GM19193 (cell line): ENCODE results near the gene ZCWPW2.

Experiments used
- POLR2A ChIP-seq: IDR thresholded peaks from 4 replicates; pipeline ENCODE4 v1.6.1; 2011; ENCODE audit not compliant: insufficient read depth, insufficient read length; ENCODE audit errors: extremely low read depth

The ZCWPW2 gene, protein sequence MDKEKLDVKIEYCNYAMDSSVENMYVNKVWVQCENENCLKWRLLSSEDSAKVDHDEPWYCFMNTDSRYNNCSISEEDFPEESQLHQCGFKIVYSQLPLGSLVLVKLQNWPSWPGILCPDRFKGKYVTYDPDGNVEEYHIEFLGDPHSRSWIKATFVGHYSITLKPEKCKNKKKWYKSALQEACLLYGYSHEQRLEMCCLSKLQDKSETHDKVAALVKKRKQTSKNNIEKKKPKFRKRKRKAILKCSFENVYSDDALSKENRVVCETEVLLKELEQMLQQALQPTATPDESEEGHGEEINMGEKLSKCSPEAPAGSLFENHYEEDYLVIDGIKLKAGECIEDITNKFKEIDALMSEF

DNA sequence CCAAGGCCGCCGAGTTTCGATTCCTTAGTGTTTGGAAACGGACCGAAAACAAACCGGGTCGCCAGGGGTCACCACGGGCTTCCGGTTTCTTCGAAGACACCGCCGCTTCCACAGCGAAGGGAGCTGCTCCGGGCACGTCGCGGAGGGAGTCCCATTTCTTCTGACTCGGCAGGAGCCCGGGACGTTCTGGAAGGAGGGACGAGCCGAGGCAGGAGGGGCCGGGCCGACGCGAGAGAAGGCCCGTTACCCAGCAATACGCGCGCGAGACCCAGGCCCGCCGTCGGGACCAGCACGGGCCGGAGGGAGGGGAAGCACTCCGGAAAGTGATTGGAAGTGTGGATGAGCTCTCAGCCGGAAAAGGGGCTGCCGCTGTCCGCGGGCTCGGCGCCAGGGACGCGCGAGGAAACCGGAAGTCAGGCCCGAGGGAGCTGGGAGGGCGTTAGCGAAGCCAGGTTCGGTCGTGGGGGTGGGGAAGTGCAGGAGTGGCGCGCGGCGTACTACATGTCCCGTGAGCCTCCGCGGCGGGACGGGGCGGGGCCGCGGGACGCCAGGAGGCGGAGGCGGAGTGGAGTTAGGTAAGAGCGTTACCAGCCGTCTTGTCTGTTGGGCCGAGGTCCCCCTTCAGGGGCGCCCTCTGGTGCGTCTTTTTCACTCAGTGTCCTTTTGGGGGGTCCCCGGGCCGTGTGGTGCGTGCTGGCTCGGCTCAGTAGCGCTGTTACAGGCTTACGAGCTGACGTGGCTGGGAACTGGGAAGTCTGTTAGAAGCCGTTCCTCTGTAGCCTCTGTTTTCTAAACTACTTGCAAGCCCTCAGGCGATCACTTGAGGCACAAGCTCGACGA, at the start of gene ZCWPW2, which contains the start of gene AZI2:
Gene ZCWPW2 (plus strand): TSS at position 93 of the 840 bp plus-strand sequence. CDS start 64,348 bp downstream, outside the sequence.
Gene AZI2 (minus strand): TSS at position 196 of the 840 bp plus-strand sequence. CDS start 8,207 bp downstream, outside the sequence.
- peak; percentile 71 for TF ChIP-seq POLR2A

DNA sequence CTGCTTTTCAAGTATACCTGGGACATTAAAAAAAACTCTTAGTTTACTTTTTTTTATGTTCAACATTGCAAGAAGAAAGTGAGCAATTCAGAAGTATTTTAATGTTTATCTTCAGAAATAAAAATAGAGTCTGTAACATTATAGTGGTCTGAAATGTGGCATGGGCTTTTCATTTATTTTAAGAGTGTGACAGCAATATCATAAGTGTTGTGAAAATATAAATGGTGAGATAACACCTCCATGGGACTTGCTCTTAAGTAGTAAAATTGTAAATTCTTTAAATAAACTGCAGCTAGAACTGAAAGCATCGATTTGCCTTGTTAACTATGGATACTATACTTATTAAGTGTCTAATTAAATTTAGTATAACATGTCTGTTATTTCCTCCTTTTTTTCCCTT, 48.8 kb upstream of the ZCWPW2 start:
- TF ChIP-seq POLR2A = no peak

DNA sequence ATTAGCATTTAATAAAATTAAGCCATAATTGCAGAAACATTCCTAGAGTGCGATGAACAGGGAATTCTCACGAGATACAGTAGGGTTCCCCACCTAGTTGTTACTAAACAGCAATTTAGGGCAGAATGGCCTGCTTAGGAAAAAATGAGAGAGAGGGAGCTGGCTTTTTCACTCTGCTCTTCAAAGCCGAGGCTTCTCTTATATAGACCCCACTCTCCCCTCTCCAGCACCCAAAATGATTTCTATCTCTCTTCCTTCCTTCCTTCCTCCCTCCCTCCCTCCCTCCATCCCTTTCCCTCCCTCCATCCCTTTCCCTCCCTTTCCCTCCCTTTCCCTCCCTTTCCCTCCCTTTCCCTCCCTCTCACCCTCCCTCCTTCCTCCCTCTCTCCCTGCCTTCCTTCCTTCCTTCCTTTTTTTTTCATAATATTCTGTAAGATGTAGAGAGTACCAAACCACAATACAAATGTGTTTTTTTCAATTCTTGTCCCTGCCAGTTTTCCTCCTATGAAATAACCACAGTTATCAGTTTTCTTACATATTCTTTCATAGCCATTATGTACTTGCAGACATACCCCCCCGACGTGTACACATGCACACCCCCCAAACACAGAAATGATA, 48.1 kb upstream of the ZCWPW2 start:
- TF ChIP-seq POLR2A = no peak

DNA sequence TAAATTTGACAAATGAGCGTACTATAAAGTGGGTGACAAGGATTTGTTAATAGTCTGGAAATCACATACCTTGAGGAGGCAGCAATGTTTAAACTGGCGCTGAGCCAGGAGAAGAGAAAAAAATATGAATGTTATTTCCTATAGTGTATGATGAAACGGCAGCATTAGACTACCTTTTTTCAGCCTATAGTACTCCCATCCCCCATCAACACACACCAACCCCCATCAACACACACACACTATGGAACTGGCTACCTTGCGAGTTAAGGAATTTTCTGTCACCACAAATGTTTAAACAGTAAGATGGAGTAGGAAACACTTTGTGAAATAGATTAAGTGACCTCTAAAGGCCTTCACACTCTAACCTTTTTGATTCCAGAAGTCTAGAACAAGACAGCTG, 46.8 kb upstream of the ZCWPW2 start:
- no peak for TF ChIP-seq POLR2A

DNA sequence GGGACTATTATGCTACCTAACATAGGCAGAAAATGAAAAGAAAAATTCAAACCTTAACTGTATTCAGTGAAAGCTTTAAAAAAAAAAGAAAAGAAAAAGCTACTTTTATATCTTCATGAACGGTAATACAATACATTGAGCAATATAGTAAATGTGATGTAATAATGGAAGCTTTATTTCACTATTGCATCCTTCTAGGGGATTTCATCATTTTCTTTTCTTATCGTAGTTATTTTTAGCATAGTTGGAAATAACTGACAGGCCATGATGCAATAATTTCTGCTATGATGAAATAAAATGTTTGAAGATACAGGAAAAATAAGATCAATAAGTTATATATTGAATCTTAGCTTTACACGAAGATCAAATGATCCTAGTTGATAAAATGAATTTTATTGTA, 40.3 kb upstream of the ZCWPW2 start:
- TF ChIP-seq POLR2A = no peak

DNA sequence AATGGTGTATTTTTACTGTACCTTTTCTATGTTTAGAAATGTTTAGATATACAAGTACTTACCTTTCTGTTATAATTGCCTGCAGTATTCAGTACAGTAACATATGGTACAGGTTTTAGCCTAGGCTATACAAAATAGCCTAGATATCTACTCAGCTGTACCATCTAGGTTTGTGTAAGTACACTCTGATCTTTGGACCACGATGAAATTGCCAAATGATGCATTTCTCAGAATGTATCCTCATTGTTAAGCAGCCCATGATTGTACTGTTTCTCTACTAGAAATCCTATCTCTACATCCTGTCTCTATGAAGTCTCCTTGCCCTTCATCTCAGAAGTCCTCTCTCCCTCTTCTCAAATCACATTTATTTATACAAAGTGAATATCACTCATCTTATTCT, 32.8 kb upstream of the ZCWPW2 start:
- no peak for TF ChIP-seq POLR2A

DNA sequence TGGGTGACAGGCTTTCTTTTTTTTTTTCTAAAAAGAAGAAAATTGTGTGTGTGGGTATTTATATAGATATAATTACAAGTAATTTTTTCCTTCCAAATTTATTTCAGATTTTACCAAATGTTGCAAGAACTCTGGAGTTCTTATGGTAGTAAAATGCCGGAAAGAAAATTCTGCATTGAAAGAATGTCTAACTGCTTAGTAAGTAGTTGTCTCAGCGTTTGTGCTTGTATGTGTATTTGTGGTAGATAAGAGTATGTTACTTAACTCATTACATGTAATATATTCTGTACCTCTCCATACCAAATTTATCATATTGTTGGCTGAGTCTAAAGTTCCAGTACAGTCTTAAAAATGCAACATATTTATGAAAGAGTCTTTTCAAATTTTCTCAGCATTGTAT, 32.3 kb upstream of the ZCWPW2 start:
- TF ChIP-seq POLR2A = no peak

DNA sequence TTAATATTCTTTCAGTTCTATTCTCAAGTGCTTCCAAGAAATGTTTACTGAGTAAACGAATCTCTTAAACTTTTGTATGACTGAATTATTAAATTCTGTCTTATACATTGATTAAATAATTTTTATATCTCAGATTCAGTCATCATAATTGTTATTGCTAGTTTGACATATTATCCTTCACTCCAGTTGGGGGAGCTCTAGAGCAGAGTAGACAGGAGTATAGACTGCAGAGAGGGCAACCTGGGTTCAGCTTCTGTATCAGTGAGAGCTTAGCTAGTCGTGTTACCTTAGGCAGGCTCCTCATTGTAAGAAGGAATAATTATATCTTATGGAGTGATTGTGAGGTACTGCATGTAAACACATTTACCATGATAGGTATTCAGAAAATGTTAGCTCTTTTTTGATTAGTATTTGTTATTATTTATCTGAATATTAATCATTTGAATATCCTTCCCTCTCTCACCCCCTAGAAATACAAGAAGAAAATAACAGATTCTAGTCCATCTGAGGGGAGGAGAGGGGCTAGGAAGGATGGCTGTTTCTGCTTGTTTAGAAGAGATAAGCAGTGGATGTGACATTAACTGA, 31.0 kb upstream of the ZCWPW2 start:
- no peak for TF ChIP-seq POLR2A

DNA sequence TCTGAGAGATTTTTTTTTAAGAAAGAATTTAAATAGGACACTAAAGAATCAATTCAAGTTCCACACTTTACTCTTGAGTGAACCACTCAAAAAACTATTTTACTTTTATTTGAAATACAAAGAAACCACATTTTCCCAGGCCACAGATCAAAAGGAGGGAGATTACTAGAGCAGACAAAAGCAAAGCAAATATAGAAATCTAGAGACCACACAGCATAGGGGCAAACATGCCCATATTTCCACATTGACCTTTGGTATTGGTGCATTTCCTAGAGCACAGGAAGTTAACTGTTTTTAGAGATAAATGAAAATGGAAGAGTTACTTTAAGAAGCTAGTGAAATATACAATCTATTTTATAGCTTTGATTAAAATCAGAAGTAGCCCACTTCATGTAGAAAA, 27.5 kb upstream of the ZCWPW2 start:
- TF ChIP-seq POLR2A = no peak

DNA sequence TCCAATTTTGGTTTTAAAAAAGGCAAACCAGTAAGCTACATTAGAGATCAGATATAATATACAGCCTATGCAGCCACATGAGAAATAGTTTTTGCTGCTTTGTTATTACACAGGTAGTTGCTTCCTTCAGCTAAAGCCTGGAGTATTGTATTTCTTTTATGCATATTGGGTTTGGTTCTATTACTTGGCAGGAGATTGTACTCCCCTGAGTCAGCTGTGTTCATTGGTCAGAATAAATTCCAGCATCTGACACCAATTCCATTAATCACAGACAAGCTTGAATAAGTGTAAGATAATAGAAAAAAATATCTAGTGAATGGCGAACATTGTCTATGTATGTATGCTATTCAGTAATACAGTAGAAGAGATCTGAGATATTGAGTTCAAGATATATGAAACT, 26.1 kb upstream of the ZCWPW2 start:
- TF ChIP-seq POLR2A = no peak

DNA sequence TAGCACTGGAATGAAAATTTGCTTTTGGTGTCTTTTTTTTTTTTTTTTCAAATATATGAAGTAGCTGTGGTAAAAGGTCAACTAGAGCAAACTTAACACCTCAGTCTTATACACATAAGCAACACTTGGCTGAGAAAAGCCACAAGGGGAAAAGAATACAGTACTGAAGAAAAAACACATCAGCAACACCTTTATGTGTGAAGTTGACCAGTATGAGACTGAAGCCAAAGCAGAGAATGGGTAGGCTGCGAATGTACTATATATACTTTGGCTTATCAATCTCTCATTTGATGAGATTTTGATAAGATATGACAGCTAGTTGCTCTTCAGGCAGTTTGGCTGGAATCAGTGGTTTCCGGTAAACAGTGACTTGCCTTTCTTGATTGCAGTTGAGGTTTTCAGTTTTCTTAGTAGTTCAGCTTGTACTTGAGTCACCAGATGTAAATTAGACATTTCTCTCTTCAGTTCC, 22.0 kb upstream of the ZCWPW2 start:
- TF ChIP-seq POLR2A = no peak

DNA sequence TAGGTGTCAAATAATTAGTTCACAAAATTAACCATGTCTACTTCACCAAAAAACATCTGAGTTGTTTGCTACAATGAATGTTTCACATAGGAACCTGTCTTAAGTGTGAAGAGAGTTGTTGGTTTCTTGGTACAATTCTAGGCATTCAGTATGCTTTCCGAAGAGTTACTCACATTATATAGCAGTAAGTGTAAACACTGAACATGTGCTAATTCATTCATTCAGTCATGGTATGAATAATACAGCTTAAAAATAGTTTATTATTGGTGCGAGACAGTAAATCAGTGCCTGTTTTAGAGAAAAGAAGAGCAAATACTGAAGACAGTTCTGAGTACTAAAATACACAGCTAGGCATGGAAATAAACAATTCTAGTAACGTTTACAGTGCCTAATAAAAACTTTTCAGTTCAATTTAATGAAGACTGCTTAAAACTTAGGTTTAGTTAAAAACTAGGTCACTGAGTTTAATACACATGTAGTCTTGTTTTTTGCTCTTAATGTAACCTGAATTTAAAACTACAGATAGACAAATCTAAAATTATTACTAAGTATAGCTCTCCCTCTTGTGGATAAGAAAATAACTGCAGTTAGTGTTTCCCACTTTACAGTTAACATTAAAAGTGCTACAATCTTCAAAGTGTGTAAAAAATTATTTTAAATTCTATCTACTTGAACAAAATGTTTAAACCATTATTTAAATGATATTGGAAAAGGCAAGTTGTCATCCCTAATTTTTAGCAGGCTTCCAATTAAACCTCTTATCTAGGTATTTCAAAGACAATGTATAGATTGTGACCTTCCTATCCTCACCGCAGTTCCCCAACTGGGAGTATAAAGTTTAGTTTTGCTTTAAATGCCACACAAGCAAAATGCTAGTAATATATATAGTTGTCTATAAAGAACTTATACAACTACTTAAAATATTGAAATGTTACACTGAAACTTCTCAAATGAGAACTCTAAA, 20.1 kb upstream of the ZCWPW2 start:
- TF ChIP-seq POLR2A = no peak

DNA sequence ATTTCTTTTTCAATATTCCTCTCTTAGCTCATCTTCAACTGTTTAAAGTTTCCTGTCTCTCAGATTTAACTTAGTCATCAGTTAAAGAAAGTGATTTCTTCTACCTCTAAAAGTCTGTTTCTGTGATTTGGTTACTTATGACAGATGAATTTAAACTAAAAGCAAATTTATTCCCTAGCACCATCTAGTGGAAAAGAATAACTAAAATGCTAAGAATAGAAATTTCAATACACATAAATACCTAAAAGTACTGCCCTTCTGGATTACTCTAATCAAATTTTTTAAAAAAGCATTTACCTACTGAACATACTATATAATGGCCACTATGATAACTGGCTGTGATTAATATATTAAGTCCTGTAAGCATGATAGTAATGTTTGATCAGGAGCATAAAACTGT, 14.0 kb upstream of the ZCWPW2 start:
- TF ChIP-seq POLR2A = no peak

DNA sequence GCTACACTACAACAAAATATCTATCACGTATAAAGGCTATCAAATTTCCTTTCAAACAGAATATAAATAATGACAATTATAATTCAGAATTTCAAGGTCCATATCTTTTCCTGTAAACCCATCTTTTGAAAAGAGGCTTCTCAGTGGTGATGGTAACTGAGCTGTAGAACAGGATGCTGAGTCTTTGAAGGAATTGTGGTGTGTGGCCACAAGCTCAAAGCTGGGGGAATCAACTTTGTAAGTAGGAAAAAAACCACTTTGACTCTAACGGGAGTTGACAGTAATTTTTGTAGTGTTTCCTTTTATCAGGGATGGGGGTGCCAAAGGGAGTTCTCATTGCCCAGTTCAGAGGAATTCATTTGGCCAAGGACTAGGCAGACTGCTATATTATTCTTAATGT, 13.3 kb upstream of the ZCWPW2 start:
- TF ChIP-seq POLR2A = no peak

DNA sequence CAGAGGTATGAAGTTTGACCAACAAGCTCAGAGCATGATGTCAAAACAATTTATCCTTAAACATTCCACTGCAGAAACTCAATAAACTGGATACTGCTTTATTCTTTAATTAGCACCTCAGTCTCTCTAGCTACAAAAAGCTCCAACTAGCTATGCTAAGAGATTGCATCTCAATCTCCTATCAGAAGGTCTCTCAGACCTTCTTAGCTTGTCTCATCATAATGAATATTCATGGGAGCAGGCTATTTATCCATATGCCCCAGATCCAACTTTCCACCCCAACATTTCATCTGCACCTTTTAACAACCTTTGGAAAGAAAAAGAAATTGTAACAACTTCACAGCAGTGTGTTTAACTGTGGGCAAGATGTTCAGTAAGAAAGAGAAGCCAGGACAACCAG, 11.3 kb upstream of the ZCWPW2 start:
- TF ChIP-seq POLR2A = no peak

DNA sequence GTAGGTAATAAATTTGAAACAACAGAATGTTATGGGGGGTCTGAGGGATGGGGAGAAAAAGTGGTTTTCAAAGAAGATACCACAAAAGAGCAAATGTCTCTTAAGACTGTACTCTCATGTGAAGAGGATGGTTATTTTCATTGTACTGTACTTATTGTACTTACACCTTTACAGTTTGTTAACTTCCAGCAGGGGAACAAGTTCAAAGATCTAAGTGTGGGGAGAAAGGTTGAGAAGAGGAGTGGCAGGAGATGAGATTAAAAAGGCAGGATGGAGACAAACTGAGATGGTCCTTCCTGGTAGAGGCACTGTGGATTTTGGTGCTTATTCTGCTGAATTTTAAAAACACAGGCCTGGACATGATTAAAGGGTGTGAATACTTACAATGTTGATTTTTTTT, 5.4 kb upstream of the ZCWPW2 start:
- TF ChIP-seq POLR2A = no peak
